SK-N-SH (cell line): ENCODE data around the gene TDRD1.

Experiments used
- EP300 ChIP-seq, 2 experiments: IDR thresholded peaks; 2 replicates each; pipeline versions ENCODE4 v1.4.0 to v1.6.1; 2012; ENCODE audit warnings: borderline replicate concordance in 1 of 2, low read depth in 1 of 2, low read length in 1 of 2
- FOXM1 ChIP-seq: IDR thresholded peaks from 2 replicates; pipeline ENCODE4 v1.4.0; 2012; ENCODE audit warnings: low read depth, mild to moderate bottlenecking
- JUND ChIP-seq: IDR thresholded peaks from 2 replicates; pipeline ENCODE4 v1.4.0; 2012
- SIN3A ChIP-seq: IDR thresholded peaks from 2 replicates; pipeline ENCODE4 v1.6.1; 2012; ENCODE audit warnings: low read depth, mild to moderate bottlenecking, low read length, moderate library complexity, borderline replicate concordance
- TEAD4 ChIP-seq: IDR thresholded peaks from 2 replicates; pipeline ENCODE4 v1.4.0; 2012; ENCODE audit warnings: mild to moderate bottlenecking, borderline replicate concordance; ENCODE audit not compliant: insufficient read depth
- YY1 ChIP-seq: IDR thresholded peaks from 2 replicates; pipeline ENCODE4 v1.4.0; 2012; ENCODE audit warnings: low read depth, mild to moderate bottlenecking
- TF ChIP-seq, protein P1 (sequence below): fragments of 200-600 bp; sonication (generic); IDR thresholded peaks from 2 replicates; pipeline ENCODE4 v1.6.1; 2017; ENCODE audit warnings: antibody characterized with exemption, mild to moderate bottlenecking, moderate library complexity
- TF ChIP-seq, protein P2 (sequence below): IDR thresholded peaks from 2 replicates; pipeline ENCODE4 v1.4.0; 2012; ENCODE audit warnings: low read depth
- TF ChIP-seq, protein P3 (sequence below): IDR thresholded peaks from 2 replicates; pipeline ENCODE4 v1.6.1; 2012; ENCODE audit warnings: mild to moderate bottlenecking, low read depth, low read length, moderate library complexity

DNA sequence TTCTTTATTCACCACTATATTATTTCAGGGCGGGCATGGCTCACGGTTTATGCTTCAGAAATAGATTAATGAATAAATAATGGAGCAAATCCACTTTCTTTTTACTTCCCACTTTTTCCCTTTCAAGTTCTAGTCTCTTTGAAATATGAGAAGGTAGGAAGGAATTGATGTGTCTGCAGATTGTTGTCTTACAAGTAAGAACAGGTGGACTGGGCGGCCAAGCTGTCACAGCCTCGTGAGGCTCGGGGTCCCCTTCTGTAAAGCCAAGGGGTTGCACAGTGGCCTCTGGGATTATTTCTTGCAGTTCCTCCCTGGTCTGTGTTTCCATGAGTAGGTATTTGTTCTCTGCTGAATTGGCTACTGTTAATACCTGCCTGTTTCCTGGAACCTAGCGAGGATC, 71.1 kb downstream of the TDRD1 start:
- TF ChIP-seq TEAD4 (no peak), EP300 (IDR thresholded peaks at IDR 0.05; ENCODE audit: borderline replicate concordance in 1 of 2, low read depth in 1 of 2, low read length in 1 of 2) (no peak), SIN3A (no peak), FOXM1 (no peak), YY1 (no peak), JUND (no peak)
- TF ChIP-seq, protein P1, sequence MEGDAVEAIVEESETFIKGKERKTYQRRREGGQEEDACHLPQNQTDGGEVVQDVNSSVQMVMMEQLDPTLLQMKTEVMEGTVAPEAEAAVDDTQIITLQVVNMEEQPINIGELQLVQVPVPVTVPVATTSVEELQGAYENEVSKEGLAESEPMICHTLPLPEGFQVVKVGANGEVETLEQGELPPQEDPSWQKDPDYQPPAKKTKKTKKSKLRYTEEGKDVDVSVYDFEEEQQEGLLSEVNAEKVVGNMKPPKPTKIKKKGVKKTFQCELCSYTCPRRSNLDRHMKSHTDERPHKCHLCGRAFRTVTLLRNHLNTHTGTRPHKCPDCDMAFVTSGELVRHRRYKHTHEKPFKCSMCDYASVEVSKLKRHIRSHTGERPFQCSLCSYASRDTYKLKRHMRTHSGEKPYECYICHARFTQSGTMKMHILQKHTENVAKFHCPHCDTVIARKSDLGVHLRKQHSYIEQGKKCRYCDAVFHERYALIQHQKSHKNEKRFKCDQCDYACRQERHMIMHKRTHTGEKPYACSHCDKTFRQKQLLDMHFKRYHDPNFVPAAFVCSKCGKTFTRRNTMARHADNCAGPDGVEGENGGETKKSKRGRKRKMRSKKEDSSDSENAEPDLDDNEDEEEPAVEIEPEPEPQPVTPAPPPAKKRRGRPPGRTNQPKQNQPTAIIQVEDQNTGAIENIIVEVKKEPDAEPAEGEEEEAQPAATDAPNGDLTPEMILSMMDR, result no peak
- TF ChIP-seq, protein P2, sequence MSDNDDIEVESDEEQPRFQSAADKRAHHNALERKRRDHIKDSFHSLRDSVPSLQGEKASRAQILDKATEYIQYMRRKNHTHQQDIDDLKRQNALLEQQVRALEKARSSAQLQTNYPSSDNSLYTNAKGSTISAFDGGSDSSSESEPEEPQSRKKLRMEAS, result no peak
- TF ChIP-seq, protein P3, sequence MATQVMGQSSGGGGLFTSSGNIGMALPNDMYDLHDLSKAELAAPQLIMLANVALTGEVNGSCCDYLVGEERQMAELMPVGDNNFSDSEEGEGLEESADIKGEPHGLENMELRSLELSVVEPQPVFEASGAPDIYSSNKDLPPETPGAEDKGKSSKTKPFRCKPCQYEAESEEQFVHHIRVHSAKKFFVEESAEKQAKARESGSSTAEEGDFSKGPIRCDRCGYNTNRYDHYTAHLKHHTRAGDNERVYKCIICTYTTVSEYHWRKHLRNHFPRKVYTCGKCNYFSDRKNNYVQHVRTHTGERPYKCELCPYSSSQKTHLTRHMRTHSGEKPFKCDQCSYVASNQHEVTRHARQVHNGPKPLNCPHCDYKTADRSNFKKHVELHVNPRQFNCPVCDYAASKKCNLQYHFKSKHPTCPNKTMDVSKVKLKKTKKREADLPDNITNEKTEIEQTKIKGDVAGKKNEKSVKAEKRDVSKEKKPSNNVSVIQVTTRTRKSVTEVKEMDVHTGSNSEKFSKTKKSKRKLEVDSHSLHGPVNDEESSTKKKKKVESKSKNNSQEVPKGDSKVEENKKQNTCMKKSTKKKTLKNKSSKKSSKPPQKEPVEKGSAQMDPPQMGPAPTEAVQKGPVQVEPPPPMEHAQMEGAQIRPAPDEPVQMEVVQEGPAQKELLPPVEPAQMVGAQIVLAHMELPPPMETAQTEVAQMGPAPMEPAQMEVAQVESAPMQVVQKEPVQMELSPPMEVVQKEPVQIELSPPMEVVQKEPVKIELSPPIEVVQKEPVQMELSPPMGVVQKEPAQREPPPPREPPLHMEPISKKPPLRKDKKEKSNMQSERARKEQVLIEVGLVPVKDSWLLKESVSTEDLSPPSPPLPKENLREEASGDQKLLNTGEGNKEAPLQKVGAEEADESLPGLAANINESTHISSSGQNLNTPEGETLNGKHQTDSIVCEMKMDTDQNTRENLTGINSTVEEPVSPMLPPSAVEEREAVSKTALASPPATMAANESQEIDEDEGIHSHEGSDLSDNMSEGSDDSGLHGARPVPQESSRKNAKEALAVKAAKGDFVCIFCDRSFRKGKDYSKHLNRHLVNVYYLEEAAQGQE, result no peak
